Thyroid gland (tissue), 4 donors: ENCODE measurements around the gene RSRP1.

ENCODE experiments used
- CTCF ChIP-seq, 6 experiments: fragments of 200-600 bp in 3 of 6; fragments of 450-650 bp in 3 of 6; sonication (generic) in 3 of 6; IDR thresholded peaks; one replicate each; pipeline ENCODE4 v1.5.1; 2016 to 2019; ENCODE audit warnings: antibody characterized with exemption in 6 of 6, mild to moderate bottlenecking in 2 of 6, inconsistent platforms in 1 of 6, moderate library complexity in 1 of 6
- POLR2A ChIP-seq, 2 donors: fragments of 450-650 bp; IDR thresholded peaks; one replicate each; pipeline ENCODE4 v1.6.1; 2017; ENCODE audit warnings: antibody characterized with exemption in 2 of 2, mild to moderate bottlenecking in 2 of 2, moderate library complexity in 1 of 2

DNA sequence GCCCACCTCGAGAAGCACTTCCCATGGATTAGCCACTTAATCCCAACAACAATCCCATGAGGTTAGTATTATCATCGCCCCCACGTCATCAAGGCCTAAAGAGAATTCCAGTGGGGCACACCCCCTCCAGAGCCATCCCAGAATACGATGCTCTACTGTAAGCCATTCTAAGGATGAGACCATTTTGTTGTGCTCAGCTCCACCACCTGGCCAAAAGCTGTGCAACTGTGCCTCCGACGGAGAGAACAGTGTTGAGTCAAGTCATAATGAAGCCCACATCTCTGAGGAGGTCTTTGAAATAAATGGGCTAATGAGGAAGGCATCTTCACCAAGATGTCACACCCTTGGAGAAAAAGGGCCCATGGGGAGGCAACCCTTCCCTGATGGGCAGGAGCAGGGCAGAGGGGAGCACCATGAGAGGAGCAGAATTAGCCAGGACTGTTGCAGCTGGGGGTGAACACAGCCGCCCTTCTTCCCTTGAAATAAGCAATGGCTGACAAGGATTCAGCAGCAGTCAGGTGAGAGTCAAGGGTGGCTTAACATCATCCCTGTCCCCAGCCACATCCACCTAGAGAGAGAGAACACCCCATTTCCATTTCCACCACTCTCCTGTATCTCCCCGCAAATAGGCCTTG lies 29.5 kb downstream of the RSRP1 start:
- no peak for TF ChIP-seq CTCF (IDR thresholded peaks at IDR 0.05)
- no peak for TF ChIP-seq POLR2A (IDR thresholded peaks at IDR 0.05)
